HepG2 (cell line): ENCODE measurements around the gene DCUN1D2. TPM values are rescaled to one million over a fixed set of nuclear protein-coding genes. Genes with fewer than 3 reads are reported as not detected.

Experiments
- CCDC6 ChIP-seq: sonication (generic); formaldehyde crosslinking; IDR thresholded peaks from 2 replicates; pipeline ENCODE4 v1.8.1; 2022; ENCODE audit warnings: mild to moderate bottlenecking, missing genetic modification reagents, moderate library complexity
- ELF1 ChIP-seq: sonication (generic); formaldehyde crosslinking; IDR thresholded peaks from 2 replicates; pipeline ENCODE4 v1.4.0; 2020; ENCODE audit warnings: missing genetic modification reagents
- GPN1 ChIP-seq: sonication (generic); formaldehyde crosslinking; IDR thresholded peaks from 2 replicates; pipeline ENCODE4 v1.5.1; 2020; ENCODE audit warnings: missing genetic modification reagents, borderline replicate concordance
- KMT2B ChIP-seq: IDR thresholded peaks from 2 replicates; pipeline ENCODE4 v1.6.1; 2016; ENCODE audit warnings: missing genetic modification reagents, missing compliant biosample characterization
- MATR3 ChIP-seq: sonication (generic); formaldehyde crosslinking; IDR thresholded peaks from 2 replicates; pipeline ENCODE4 v1.4.0; 2020; ENCODE audit warnings: missing genetic modification reagents
- MIER3 ChIP-seq: IDR thresholded peaks from 2 replicates; pipeline ENCODE4 v1.6.1; 2016; ENCODE audit warnings: missing compliant biosample characterization, borderline replicate concordance
- NFIB ChIP-seq: sonication (generic); formaldehyde crosslinking; IDR thresholded peaks from 2 replicates; pipeline ENCODE4 v1.9.0; 2021; ENCODE audit warnings: missing genetic modification reagents, mild to moderate bottlenecking, borderline replicate concordance
- PHF5A ChIP-seq: IDR thresholded peaks from one replicate; pipeline ENCODE4 v1.6.1; 2018; ENCODE audit warnings: low read depth, missing genetic modification reagents; ENCODE audit not compliant: unreplicated experiment
- RXRB ChIP-seq: IDR thresholded peaks from 2 replicates; pipeline ENCODE4 v1.6.1; 2016; ENCODE audit warnings: borderline replicate concordance, missing genetic modification reagents, missing compliant biosample characterization
- ZFY ChIP-seq: sonication (generic); formaldehyde crosslinking; IDR thresholded peaks from 2 replicates; pipeline ENCODE4 v1.4.0; 2020; ENCODE audit warnings: missing genetic modification reagents
- ZMYM3 ChIP-seq: sonication (generic); formaldehyde crosslinking; IDR thresholded peaks from 2 replicates; pipeline ENCODE4 v1.5.1; 2020; ENCODE audit warnings: mild to moderate bottlenecking, missing genetic modification reagents
- ZNF124 ChIP-seq: sonication (generic); formaldehyde crosslinking; IDR thresholded peaks from 2 replicates; pipeline ENCODE4 v1.4.0; 2020; ENCODE audit warnings: missing genetic modification reagents
- ZNF441 ChIP-seq: sonication (generic); formaldehyde crosslinking; IDR thresholded peaks from 2 replicates; pipeline ENCODE4 v1.7.0; 2021; ENCODE audit warnings: missing genetic modification reagents, borderline replicate concordance
- ZNF562 ChIP-seq: sonication (generic); formaldehyde crosslinking; IDR thresholded peaks from 2 replicates; pipeline ENCODE4 v1.8.0; 2022; ENCODE audit warnings: missing genetic modification reagents, borderline replicate concordance
- ZNF589 ChIP-seq: sonication (generic); formaldehyde crosslinking; conservative IDR thresholded peaks from 2 replicates; pipeline ENCODE4 v1.8.0; 2022; ENCODE audit warnings: mild to moderate bottlenecking, moderate library complexity, missing genetic modification reagents
- ZNF773 ChIP-seq: sonication (generic); formaldehyde crosslinking; IDR thresholded peaks from 2 replicates; pipeline ENCODE4 v1.4.0; 2020; ENCODE audit warnings: missing genetic modification reagents, borderline replicate concordance
- polyA plus RNA-seq, 8 experiments: library from polyadenylated mRNA; depleted of rRNA in 3 of 8; stranded (reverse) in 7 of 8; unstranded in 1 of 8; fragments of >200 nt; fragmentation: Illumina TruSeq in 4 of 8; extraction: Trizol in 4 of 8; gene quantifications; 2 replicates each; pipeline versions ENCODE4 v1.2.1 to v1.2.3, GENCODE V29; 2011 to 2016; ENCODE audit warnings: low read depth in 4 of 8, missing spikeins in 1 of 8, mixed read lengths in 1 of 8; ENCODE audit not compliant: insufficient read depth in 1 of 8
- total RNA-seq, 5 experiments: library from RNA; depleted of rRNA; stranded (reverse); fragments of >200 nt; fragmentation: Illumina TruSeq; extraction: Trizol; gene quantifications; 2 replicates each; pipeline ENCODE4 v1.2.3, GENCODE V29; 2016; ENCODE audit warnings: low read depth in 1 of 5
- TF ChIP-seq, protein P1 (sequence below): sonication (generic); formaldehyde crosslinking; IDR thresholded peaks from 2 replicates; pipeline ENCODE4 v1.4.0; 2020; ENCODE audit warnings: missing genetic modification reagents, borderline replicate concordance
- TF ChIP-seq, protein P2 (sequence below): sonication (generic); formaldehyde crosslinking; IDR thresholded peaks from 2 replicates; pipeline ENCODE4 v1.4.0; 2020; ENCODE audit warnings: missing genetic modification reagents
- TF ChIP-seq, protein P3 (sequence below): sonication (generic); formaldehyde crosslinking; IDR thresholded peaks from 2 replicates; pipeline ENCODE4 v1.9.0; 2021; ENCODE audit warnings: missing genetic modification reagents, borderline replicate concordance
- TF ChIP-seq, protein P4 (sequence below): sonication (generic); formaldehyde crosslinking; IDR thresholded peaks from 2 replicates; pipeline ENCODE4 v1.5.0; 2020; ENCODE audit warnings: missing genetic modification reagents
- TF ChIP-seq, protein P5 (sequence below): sonication (generic); formaldehyde crosslinking; conservative IDR thresholded peaks from 2 replicates; pipeline ENCODE4 v1.4.0; 2020; ENCODE audit warnings: mild to moderate bottlenecking, missing genetic modification reagents, moderate library complexity

DCUN1D2 gene
- total and polyA plus RNA-seq, 2 of the 13 experiments (the other 11 are each of a cell fraction or from before 2014, with no cell fraction given), result 9.1 to 9.6 TPM

DNA sequence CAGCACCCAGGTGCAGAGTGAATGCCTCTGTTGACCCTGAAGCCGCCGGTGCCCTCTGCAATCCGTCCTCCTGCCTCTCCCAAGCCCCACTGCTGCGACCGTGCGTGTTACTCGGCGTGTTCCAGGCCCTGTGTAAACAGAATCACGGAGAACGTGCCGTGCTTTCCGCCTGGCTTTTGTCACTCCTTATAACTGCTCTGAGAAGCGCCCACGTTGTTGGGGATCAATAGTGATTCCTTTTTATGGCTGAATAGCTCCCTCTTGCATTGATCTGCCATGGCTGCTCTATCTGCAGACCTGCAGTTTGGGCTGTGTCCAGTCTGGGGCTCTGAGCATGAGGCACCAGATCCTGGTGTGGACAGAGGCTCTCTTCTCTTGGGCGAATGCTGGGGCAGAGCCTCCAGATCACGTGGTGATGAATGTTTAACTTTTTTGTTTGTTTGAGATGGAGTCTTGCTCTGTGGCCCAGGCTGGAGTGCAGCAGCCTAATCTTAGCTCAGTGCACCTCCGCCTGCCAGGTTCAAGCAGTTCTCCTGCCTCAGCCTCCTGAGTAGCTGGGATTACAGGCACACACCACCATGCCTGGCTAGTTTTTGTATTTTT lies 53.0 kb downstream of the DCUN1D2 start (continued):
- TF ChIP-seq, protein P1, sequence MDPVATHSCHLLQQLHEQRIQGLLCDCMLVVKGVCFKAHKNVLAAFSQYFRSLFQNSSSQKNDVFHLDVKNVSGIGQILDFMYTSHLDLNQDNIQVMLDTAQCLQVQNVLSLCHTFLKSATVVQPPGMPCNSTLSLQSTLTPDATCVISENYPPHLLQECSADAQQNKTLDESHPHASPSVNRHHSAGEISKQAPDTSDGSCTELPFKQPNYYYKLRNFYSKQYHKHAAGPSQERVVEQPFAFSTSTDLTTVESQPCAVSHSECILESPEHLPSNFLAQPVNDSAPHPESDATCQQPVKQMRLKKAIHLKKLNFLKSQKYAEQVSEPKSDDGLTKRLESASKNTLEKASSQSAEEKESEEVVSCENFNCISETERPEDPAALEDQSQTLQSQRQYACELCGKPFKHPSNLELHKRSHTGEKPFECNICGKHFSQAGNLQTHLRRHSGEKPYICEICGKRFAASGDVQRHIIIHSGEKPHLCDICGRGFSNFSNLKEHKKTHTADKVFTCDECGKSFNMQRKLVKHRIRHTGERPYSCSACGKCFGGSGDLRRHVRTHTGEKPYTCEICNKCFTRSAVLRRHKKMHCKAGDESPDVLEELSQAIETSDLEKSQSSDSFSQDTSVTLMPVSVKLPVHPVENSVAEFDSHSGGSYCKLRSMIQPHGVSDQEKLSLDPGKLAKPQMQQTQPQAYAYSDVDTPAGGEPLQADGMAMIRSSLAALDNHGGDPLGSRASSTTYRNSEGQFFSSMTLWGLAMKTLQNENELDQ (CRISPR knock-in tag), result no peak
- TF ChIP-seq MIER3 (CRISPR knock-in tag) (no peak), ZMYM3 (CRISPR knock-in tag) (peak; percentile 96), NFIB (CRISPR knock-in tag) (no peak), ZFY (CRISPR knock-in tag) (peak; percentile 36; the same call in 1 of the 2 replicates), ZNF124 (CRISPR knock-in tag) (peak; percentile 62; the same call in 1 of the 2 replicates), GPN1 (no peak), MATR3 (CRISPR knock-in tag) (no peak), ZNF562 (CRISPR knock-in tag) (no peak), KMT2B (peak; percentile 58), CCDC6 (CRISPR knock-in tag) (no peak), ZNF441 (CRISPR knock-in tag) (no peak), ELF1 (no peak; the same call in 1 of the 2 replicates), ZNF773 (CRISPR knock-in tag) (no peak), ZNF589 (CRISPR knock-in tag) (no peak), PHF5A (CRISPR knock-in tag) (peak; percentile 58), RXRB (CRISPR knock-in tag) (peak; percentile 15; the same call in 1 of the 2 replicates)
- TF ChIP-seq, protein P2, sequence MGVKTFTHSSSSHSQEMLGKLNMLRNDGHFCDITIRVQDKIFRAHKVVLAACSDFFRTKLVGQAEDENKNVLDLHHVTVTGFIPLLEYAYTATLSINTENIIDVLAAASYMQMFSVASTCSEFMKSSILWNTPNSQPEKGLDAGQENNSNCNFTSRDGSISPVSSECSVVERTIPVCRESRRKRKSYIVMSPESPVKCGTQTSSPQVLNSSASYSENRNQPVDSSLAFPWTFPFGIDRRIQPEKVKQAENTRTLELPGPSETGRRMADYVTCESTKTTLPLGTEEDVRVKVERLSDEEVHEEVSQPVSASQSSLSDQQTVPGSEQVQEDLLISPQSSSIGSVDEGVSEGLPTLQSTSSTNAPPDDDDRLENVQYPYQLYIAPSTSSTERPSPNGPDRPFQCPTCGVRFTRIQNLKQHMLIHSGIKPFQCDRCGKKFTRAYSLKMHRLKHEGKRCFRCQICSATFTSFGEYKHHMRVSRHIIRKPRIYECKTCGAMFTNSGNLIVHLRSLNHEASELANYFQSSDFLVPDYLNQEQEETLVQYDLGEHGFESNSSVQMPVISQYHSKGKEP (CRISPR knock-in tag), result no peak
- TF ChIP-seq, protein P3, sequence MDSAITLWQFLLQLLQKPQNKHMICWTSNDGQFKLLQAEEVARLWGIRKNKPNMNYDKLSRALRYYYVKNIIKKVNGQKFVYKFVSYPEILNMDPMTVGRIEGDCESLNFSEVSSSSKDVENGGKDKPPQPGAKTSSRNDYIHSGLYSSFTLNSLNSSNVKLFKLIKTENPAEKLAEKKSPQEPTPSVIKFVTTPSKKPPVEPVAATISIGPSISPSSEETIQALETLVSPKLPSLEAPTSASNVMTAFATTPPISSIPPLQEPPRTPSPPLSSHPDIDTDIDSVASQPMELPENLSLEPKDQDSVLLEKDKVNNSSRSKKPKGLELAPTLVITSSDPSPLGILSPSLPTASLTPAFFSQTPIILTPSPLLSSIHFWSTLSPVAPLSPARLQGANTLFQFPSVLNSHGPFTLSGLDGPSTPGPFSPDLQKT (CRISPR knock-in tag), result no peak
- TF ChIP-seq, protein P4, sequence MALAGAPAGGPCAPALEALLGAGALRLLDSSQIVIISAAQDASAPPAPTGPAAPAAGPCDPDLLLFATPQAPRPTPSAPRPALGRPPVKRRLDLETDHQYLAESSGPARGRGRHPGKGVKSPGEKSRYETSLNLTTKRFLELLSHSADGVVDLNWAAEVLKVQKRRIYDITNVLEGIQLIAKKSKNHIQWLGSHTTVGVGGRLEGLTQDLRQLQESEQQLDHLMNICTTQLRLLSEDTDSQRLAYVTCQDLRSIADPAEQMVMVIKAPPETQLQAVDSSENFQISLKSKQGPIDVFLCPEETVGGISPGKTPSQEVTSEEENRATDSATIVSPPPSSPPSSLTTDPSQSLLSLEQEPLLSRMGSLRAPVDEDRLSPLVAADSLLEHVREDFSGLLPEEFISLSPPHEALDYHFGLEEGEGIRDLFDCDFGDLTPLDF (CRISPR knock-in tag), result no peak
- TF ChIP-seq, protein P5, sequence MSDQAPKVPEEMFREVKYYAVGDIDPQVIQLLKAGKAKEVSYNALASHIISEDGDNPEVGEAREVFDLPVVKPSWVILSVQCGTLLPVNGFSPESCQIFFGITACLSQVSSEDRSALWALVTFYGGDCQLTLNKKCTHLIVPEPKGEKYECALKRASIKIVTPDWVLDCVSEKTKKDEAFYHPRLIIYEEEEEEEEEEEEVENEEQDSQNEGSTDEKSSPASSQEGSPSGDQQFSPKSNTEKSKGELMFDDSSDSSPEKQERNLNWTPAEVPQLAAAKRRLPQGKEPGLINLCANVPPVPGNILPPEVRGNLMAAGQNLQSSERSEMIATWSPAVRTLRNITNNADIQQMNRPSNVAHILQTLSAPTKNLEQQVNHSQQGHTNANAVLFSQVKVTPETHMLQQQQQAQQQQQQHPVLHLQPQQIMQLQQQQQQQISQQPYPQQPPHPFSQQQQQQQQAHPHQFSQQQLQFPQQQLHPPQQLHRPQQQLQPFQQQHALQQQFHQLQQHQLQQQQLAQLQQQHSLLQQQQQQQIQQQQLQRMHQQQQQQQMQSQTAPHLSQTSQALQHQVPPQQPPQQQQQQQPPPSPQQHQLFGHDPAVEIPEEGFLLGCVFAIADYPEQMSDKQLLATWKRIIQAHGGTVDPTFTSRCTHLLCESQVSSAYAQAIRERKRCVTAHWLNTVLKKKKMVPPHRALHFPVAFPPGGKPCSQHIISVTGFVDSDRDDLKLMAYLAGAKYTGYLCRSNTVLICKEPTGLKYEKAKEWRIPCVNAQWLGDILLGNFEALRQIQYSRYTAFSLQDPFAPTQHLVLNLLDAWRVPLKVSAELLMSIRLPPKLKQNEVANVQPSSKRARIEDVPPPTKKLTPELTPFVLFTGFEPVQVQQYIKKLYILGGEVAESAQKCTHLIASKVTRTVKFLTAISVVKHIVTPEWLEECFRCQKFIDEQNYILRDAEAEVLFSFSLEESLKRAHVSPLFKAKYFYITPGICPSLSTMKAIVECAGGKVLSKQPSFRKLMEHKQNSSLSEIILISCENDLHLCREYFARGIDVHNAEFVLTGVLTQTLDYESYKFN, result no peak; the same call in 1 of the 2 replicates
